GM10266 (cell line): ENCODE data around the gene ITPR3.

Source experiments
- DNase-seq: peaks from one replicate; pipeline ENCODE4 v3.0.0; 2012; ENCODE audit errors: extremely low spot score
- TF ChIP-seq, protein P1 (sequence below): IDR thresholded peaks from 2 replicates; pipeline ENCODE4 v1.5.1; 2012; ENCODE audit warnings: mild to moderate bottlenecking, low read depth; ENCODE audit not compliant: control insufficient read depth, insufficient read depth; ENCODE audit errors: missing control alignments

Gene ITPR3

DNA sequence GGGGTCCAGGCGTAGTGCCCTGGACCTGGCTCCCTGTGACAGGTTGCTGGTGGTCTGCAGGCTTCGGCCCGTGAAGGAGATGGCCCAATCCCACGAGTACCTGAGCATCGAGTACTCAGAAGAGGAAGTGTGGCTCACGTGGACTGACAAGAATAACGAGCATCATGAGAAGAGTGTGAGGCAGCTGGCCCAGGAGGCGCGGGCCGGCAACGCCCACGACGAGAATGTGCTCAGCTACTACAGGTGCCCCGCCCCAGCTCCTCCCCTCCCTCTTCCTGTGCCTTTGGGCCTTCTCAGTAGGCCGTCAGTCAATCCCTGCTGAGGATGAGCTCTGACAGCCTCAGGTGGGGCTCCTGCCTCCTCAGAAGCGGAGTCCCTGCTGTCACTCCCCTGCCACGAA, 47.8 kb downstream of the ITPR3 start:
- DNase-seq, result no peak

DNA sequence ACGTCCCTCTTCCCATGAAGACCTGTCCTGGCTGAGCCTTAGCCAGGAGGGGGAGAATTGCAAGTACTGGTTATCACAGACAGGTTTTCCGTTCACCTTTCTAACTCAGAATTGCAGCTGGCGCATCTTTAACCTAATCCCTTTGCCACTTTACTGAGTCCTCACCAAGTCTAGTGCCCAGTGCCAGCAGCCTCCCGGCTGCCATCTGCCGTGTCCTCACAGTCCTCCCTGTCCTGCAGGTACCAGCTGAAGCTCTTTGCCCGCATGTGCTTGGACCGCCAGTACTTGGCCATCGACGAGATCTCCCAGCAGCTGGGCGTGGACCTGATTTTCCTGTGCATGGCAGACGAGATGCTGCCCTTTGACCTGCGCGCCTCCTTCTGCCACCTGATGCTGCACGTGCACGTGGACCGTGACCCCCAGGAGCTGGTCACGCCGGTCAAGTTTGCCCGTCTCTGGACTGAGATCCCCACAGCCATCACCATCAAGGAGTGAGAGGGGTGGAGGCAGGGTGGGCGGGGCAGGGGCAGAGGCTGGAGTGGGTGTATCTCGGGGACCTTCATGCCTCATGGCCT, 49.1 kb downstream of the ITPR3 start:
- TF ChIP-seq, protein P1, sequence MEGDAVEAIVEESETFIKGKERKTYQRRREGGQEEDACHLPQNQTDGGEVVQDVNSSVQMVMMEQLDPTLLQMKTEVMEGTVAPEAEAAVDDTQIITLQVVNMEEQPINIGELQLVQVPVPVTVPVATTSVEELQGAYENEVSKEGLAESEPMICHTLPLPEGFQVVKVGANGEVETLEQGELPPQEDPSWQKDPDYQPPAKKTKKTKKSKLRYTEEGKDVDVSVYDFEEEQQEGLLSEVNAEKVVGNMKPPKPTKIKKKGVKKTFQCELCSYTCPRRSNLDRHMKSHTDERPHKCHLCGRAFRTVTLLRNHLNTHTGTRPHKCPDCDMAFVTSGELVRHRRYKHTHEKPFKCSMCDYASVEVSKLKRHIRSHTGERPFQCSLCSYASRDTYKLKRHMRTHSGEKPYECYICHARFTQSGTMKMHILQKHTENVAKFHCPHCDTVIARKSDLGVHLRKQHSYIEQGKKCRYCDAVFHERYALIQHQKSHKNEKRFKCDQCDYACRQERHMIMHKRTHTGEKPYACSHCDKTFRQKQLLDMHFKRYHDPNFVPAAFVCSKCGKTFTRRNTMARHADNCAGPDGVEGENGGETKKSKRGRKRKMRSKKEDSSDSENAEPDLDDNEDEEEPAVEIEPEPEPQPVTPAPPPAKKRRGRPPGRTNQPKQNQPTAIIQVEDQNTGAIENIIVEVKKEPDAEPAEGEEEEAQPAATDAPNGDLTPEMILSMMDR, result no peak

More for the DNA sequence above, 47.8 kb downstream of the ITPR3 start:
- TF ChIP-seq, protein P1, result no peak

DNA sequence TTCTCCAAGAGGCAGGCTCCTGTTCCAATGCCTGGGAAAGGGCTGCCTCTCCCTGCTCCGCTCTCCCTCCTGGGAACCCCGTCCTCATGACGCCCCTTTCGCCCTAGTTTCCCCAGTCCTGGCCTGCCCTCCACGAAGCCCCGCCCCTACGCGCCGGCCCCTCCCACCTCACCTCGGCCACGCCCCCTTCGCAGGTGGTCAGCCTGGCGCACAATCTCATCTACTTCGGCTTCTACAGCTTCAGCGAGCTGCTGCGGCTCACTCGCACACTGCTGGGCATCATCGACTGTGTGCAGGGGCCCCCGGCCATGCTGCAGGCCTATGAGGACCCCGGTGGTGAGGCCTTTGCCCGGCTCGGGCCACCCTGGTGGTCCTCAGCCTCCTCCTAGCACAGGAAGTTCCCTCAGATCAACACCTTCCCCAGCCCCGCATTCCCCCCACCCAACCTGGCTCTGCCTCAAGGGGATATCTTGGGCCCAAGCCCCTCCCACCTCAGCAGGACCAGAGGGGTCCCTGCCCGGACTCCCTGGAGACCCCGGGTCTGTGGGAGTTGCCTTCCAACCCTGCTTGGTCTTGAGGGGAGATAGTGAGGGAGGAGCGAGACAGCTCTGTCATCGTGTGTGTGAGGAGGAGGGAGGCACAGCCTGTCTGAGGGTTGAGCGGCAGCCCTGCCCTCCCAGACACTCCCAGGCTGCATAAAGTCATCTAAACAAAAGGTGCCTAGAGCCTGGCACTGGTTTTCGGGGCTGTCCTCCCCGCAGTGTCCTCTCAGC, 50.0 kb downstream of the ITPR3 start:
- no peak for DNase-seq

More for the DNA sequence above, 49.1 kb downstream of the ITPR3 start:
- DNase-seq, result no peak

DNA sequence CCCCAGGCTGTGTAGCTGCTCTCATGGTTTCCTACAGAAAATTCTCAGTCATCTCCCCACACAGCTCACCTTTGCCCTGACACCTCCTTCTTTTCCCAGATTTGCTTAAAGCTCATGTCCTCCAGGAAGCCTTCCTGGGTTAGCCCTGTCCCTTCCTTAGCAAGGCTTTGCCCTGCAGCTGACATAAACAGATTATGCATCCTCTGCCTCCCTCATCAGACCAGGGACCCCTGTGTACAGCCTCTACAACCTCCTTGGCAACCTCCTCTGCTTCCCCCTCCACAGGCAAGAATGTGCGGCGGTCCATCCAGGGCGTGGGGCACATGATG, 50.6 kb downstream of the ITPR3 start:
- TF ChIP-seq, protein P1, result no peak
- DNase-seq, result no peak

More for the DNA sequence above, 50.0 kb downstream of the ITPR3 start:
- TF ChIP-seq, protein P1, result no peak

DNA sequence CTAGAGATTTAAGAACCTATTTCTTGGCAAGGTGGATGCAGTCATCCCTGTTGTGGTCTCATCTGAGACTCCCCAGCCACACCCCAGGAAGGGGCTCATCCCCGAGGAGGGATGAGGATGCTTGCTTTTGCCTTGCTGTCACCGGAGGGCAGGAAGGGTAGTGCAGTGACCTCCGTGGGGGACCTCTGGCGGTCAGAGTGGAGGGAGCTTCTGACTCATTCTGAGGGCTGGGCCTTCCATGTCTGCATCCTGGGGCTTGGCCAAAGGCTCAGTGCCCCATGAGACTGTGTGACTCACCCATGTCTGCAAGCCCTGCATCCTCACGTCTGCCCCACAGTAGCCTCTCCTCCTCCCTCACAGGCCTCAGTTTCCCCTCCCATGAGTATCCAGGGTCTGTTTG, 51.7 kb downstream of the ITPR3 start:
- TF ChIP-seq, protein P1, result peak; percentile 21
- no peak for DNase-seq

DNA sequence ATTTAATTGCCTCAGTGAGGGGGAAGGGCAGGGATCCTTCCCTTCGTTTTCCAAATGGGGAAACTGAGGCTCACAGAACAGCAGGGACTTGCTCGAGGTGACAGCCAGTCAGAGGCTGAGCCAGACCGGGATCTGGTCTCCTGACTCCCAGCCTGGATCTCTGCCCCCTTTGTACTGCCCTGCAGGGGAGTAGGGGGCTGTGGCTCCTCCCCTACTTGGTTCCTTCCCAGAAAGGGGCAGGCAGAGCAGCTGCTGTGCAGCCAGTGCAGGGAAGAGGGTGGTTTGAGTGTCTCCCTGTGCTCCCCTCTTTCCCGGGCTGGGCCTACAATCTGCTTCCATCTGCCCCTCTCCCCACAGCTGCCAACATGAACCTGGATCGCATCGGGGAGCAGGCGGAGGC, 52.7 kb downstream of the ITPR3 start:
- DNase-seq, result no peak
- TF ChIP-seq, protein P1, result no peak

DNA sequence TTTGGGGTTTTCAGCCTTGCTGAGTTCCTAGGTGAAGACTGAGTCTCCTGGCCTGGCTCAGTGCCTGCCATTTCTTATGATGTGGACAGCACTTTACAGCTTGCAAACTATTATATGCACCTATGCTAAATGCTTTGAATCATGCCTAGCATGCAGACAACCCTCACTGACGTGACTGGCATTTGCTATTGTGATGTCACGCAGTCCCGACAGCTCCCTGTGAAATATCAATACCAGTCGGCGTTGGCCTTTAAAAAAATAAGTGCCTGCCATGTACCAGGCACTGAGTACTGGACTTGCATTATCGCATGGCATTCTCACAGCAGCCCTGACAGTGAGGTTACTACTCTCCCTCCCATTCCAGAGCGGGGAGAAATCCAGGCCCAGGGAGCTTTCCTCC, 54.8 kb downstream of the ITPR3 start:
- DNase-seq, result no peak
- TF ChIP-seq, protein P1, result no peak
